Peyer's patch (tissue), 4 donors: Measurements from ENCODE around the gene OTUD5. TPM values are rescaled to one million over a fixed set of nuclear protein-coding genes. Genes with fewer than 3 reads are reported as not detected.

ENCODE experiments used
- DNase-seq, 3 donors: peaks; one replicate each; pipeline ENCODE4 v3.0.0-alpha.2; 2017 to 2019
- H3K27ac ChIP-seq, 4 donors: fragments of 200-600 bp; sonication (generic); one replicate each; pipeline ENCODE4 v1.5.1; 2016 to 2019
- H3K27me3 ChIP-seq, 2 donors: fragments of 200-600 bp; sonication (generic); one replicate each; pipeline ENCODE4 v1.5.1; 2019
- H3K36me3 ChIP-seq, 3 donors: fragments of 200-600 bp; sonication (generic); one replicate each; pipeline ENCODE4 v1.5.1; 2016 to 2019
- H3K4me1 ChIP-seq, 4 donors: fragments of 200-600 bp; sonication (generic); one replicate each; pipeline ENCODE4 v1.5.1; 2016 to 2019
- H3K4me3 ChIP-seq, 4 donors: fragments of 200-600 bp; sonication (generic); 1 replicate in 3 of 4; 2 replicates in 1 of 4; pipeline ENCODE4 v1.5.1; 2016 to 2019; ENCODE audit warnings: mild to moderate bottlenecking in 1 of 4
- H3K9me3 ChIP-seq, 4 donors: fragments of 200-600 bp; sonication (generic); one replicate each; pipeline ENCODE4 v1.5.1; 2016 to 2019; ENCODE audit warnings: mild to moderate bottlenecking in 1 of 4
- CTCF ChIP-seq, 6 experiments: fragments of 450-650 bp in 4 of 6; fragments of 200-600 bp in 2 of 6; sonication (generic) in 1 of 6; IDR thresholded peaks; one replicate each; pipeline ENCODE4 v1.5.1; 2017 to 2019; ENCODE audit warnings: antibody characterized with exemption in 6 of 6, mild to moderate bottlenecking in 3 of 6, moderate library complexity in 1 of 6
- POLR2A ChIP-seq, 2 donors: fragments of 450-650 bp; IDR thresholded peaks; one replicate each; pipeline ENCODE4 v1.5.1; 2017; ENCODE audit warnings: antibody characterized with exemption in 2 of 2, mild to moderate bottlenecking in 2 of 2, moderate library complexity in 2 of 2
- total RNA-seq, 4 donors: library from RNA; depleted of rRNA; stranded (reverse); fragments of >200 nt; gene quantifications; one replicate each; pipeline ENCODE4 v1.1.0, GENCODE V29; 2016

OTUD5 gene
- total RNA-seq, 4 donors from 2014 or later, result 49.7 to 79.2 (median 71.0) TPM

GRCh38 chrX:48940404-48940955 is 16.9 kb downstream of the OTUD5 start:
- H3K27ac ChIP-seq, result peak overlapping the region; percentile 37 to 84 (median 76)
- no peaks in the 10 kb centered on the region for H3K36me3 ChIP-seq
- no peaks in the 10 kb centered on the region for H3K27me3 ChIP-seq
- DNase-seq, result no peak
- H3K4me1 ChIP-seq, result peaks cover 0 to 25% (median 14%) of the 10 kb centered on the region in 4 donors
- no peaks in the 10 kb centered on the region for H3K9me3 ChIP-seq
- no peak overlapping the region for H3K4me3 ChIP-seq
- TF ChIP-seq CTCF (IDR thresholded peaks at IDR 0.05) (no peak), POLR2A (IDR thresholded peaks at IDR 0.05) (no peak)

- H3K27me3 ChIP-seq, result no peaks in the 10 kb centered on the region
- no peaks in the 10 kb centered on the region for H3K9me3 ChIP-seq
- peaks cover 0 to 4% (median 0%) of the 10 kb centered on the region in 3 donors for H3K36me3 ChIP-seq
- TF ChIP-seq POLR2A (IDR thresholded peaks at IDR 0.05), result no peak
- no peak for TF ChIP-seq CTCF (IDR thresholded peaks at IDR 0.05)
- H3K4me3 ChIP-seq, result peak overlapping the region in 1 of 4 donors; percentile 1
- H3K27ac ChIP-seq, result peak overlapping the region; percentile 74 to 84 (median 76)
- peak in 2 of 3 donors; percentile 61 to 71 for DNase-seq
- peaks cover 0 to 25% (median 14%) of the 10 kb centered on the region in 4 donors for H3K4me1 ChIP-seq
Measured at GRCh38 chrX:48939524-48940228, 17.7 kb downstream of the OTUD5 start.

GRCh38 chrX:48938721-48939425 is 18.5 kb downstream of the OTUD5 start:
- Histone ChIP-seq H3K4me3 (no peak overlapping the region), H3K9me3 (no peaks in the 10 kb centered on the region), H3K4me1 (peaks cover 0 to 25% (median 14%) of the 10 kb centered on the region in 4 donors), H3K27ac (peak overlapping the region; percentile 74 to 84 (median 76)), H3K36me3 (peaks cover 0 to 12% (median 0%) of the 10 kb centered on the region in 3 donors), H3K27me3 (no peaks in the 10 kb centered on the region)
- DNase-seq, result peak in 2 of 3 donors; percentile 79 to 85
- TF ChIP-seq CTCF (IDR thresholded peaks at IDR 0.05), result no peak
- no peak for TF ChIP-seq POLR2A (IDR thresholded peaks at IDR 0.05)

- H3K36me3 ChIP-seq, result peaks cover 0 to 20% (median 0%) of the 10 kb centered on the region in 3 donors
- H3K9me3 ChIP-seq, result no peaks in the 10 kb centered on the region
- TF ChIP-seq CTCF (IDR thresholded peaks at IDR 0.05) (peak in 3 of 6 experiments; percentile 9 to 16 (median 12)), POLR2A (IDR thresholded peaks at IDR 0.05) (peak in 1 of 2 donors; percentile 23)
- H3K4me3 ChIP-seq, result peak overlapping the region in 1 of 4 donors; percentile 23
- peak; percentile 53 to 96 (median 94) for DNase-seq
- H3K4me1 ChIP-seq, result peaks cover 0 to 25% (median 14%) of the 10 kb centered on the region in 4 donors
- no peaks in the 10 kb centered on the region for H3K27me3 ChIP-seq
- H3K27ac ChIP-seq, result peak overlapping the region; percentile 75 to 84 (median 76)
Measured at GRCh38 chrX:48937054-48937907, 20.1 kb downstream of the OTUD5 start.
